Amniotic epithelial cell (primary cell): ENCODE measurements around the gene MTERF2.
A peak's percentile ranks its signal among the peaks of the same experiment; 100 is the strongest.

Experiments used
- DNase-seq: peaks from one replicate; pipeline ENCODE4 v3.0.0-alpha.2; 2010; ENCODE audit warnings: low read depth

The MTERF2 gene

DNA sequence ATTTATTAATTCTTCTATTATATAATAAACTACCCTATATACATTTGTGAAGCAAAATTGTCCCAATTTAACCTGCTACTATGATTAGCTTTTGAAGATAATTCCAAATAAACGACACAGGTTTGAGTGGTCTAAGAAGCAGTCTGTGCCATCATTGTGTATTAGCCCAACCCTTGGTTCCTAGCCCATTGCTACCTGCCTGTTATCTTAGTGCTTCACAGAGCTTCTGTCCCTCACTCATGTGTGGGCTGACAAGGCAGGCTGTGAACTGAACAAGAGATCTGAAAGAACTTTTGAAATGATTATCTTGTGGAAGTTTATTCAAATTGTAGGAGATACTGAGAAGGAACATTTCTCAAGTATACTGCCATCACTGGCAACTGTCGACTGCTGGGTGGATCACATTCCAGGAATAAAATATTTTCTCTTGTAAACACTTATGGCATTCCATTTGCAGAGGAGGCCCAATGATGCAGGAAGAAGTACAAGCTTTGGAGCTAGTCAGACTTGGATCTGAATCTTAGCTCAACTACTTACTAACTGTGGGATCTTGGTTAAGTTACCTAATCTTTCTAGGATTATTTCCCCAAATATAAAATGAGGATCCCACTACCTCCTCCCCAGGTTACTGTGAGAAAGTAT lies 7.8 kb upstream of the MTERF2 start:
- DNase-seq = peak; percentile 76

DNA sequence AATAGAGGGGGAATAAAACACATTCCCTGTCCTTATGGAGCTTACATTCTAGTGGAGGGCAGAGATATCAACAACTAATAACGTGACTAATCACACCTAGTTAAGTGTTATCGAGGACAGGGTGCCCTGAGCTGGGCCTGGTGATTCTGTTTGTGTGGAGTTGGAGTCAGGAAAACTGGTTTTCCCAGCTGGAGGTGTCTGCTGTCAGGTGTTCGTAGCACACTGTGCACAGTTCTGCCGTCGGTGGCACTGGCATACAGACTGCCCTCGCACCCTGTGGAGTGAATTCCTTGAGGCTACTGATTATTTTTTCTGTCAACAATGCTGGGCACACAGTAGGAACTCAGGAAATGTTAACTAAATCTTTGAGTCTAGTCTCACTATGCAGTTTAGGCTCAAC lies 900 bp upstream of the MTERF2 start:
- DNase-seq = no peak

DNA sequence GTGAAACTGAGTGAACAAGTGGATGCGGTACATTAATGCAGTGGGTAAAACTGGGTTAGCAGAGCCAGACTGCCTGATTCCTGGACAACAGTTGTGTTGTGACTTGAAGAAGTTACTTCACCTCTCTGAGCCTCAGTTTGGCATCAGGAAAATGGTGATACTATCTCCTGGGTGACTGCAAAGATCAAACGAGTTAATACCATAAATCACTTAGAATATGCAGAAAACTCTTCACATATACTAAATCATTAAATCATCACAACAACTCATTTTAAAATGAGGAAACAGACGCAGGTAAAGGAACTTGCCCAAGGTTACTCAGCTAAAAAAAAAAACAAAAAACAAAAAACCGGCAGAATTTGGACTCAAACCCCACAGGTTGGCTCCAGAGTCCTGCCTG lies 811 bp downstream of the MTERF2 start:
- DNase-seq = no peak

DNA sequence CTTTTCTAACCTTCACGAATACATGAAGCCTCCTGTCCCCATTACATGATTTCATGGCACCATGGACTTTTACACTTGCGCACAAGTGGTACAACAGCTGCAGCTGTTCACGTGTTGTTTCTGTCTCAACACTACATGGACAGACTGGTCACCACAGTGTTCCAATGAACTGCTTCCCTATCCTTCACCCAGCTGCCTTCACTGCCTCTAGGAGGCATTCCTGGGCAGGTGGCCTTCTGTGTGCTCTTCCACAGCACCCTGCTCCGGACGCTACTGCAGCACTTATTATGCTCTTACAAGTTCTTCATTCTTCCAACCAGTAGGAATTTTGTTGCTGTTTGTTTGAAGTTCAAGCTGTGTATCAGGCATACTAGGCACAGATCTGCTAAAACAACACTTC lies 1.5 kb downstream of the MTERF2 start:
- no peak for DNase-seq

DNA sequence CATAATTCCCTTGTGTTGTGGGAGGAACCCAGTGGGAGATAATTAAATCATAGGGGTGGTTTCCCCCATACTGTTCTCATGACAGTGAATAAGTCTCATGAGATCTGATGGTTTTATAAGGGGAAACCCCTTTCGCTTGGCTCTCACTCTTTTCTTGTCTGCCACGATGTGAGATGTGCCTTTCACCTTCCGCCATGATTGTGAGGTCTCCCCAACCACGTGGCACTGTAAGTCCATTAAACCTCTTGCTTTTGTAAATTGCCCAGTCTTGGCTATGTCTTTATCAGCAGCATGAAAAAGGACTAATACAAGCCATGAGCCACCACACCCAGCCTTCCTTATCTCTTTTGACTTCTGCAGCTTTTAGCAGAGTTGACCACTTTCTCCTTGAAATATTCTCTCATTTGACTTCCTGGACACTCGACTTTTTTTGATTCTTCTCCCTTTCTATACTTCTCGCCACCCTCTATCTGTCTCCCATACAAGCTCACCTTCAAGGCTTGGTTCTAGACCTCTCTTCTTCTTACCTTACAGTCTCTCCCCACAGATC lies 2.3 kb downstream of the MTERF2 start:
- no peak for DNase-seq

DNA sequence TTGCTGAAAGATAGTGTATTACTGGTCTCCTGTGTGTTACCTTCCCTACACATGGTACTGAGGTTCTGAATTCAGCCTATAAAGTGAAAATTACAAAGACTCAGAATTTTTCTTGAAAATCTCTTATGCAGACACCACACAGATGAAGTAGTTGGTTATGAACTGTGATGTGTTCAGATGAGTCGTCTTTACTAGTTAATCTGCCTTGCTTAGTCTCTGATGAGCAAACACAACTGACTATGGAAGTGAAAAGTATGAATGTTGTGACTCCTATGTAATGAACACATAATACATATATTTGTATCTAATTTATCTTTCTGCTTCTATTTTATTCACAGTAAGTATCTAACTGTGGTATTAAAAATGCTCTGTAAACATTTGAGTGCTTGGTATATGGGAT lies 4.7 kb downstream of the MTERF2 start:
- no peak for DNase-seq

DNA sequence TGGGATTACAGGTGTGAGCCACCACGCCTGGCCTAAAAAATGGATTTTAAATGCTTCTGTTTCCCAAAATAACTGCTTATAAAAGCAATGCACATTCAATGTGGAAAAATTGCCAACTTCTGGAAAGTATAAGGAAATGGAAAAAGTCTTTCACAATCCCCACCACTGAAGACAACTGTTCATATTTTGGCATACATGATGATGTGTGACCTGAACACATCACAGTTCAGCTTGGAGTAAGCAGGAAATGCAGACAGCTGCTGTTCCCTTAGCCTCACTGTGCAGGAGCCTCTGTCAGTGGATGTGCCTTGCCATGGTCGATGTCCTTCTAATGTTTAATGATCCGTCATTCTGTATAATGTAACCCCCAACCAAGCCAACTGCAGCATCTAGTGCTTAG lies 5.2 kb downstream of the MTERF2 start:
- DNase-seq = no peak

DNA sequence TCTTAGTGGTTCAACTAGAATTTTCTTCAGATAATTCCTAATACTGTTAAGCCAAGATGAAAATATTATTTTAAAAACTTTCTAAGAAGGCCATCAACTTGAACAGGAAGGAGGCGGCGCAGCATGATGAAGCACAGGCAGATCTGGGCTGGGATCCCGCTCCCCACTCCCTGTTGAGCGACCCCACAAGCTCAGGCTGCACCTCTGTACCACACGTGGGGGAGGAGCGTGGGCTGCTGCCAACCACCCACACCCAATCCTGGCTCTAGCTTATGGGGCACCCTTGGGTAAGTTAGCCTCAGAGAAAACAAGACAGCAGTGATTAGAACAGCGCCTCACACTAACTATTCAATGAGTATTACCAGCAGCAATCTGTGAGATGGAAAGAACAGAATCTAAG lies 6.0 kb downstream of the MTERF2 start:
- no peak for DNase-seq

DNA sequence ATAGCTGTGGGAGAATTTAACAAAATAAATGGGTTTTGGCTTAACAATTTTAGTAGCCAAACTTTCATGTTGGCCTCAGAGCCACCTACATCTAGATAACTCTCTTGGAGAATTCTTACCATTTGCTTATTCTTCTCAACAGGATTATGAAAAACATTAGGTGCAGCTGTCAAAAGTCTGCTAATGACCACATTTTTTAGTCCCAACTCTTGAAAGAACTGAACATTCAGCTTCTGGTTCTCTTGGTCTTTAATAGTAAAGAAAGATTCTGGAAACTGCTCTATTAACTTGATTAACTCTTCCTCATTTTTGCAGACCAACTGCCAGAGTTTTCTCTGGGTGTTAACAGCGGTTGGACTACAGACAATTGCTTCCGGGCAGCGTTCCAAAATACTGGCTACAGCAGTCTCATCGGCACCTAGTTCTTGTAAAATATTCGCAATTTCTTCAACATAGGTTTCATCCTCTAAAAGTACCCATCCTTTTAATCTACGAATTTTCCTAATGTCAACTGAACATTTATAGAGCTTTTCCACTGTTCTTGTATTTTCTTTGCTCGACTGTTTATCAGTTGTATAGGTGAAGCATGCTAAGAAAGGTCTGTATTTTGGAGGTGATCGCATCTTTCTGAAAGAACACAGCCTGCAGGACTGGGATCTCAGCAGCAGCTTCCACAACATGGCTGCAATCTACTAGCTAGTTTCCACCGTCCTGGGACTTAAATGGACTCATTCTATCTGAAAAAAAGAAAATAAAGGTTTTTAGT lies 8.7 kb downstream of the MTERF2 start:
- no peak for DNase-seq

DNA sequence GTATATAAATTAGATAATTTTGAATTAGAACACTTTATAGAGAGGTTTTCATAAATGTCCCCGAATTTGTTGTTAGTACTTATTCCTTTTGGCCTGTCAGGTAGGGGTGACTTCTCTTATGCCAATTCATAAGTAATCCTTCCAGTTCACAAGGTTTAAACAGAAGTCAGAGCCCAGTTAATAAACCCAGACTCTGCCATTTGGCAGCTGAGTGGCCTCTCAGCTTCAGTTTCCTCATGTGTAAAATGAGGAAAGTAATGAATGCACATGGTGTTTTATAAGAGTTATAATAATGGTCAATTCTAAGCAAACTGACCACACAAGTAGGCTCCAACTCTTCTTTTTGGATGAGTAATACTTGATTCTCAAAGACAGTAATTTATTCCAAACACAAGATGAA lies 10.3 kb downstream of the MTERF2 start:
- DNase-seq = no peak

DNA sequence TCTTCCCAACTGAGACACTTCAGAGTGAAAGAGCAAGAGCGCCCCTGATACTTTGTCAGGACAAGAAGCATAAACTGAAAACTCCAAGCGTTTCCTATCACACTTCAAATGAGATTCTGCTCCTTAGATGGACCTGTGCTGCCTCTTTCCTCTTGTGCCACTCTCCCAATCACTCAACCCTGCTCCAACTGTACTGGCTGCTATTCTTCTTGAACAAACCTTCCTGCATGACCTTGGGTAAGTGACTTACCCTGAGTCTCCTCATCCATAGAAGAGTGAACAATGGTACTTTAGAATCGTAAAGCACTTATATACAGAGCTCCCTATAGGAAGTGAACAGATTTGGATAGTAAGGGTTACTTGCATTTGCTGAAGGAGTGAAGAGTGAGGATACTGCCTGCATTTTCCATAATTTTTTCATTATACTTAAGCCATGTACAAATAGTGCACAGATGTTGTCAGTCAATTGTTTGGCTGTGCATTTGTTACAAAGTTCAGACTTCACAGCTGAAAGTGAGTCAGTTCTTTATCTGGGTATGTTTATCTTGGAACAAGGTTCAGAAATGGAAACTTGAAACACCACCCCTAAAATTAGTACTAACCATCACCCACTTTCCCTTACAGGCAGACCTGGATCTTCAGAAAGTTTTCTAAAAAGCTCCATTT lies 10.8 kb downstream of the MTERF2 start:
- DNase-seq = peak; percentile 60

DNA sequence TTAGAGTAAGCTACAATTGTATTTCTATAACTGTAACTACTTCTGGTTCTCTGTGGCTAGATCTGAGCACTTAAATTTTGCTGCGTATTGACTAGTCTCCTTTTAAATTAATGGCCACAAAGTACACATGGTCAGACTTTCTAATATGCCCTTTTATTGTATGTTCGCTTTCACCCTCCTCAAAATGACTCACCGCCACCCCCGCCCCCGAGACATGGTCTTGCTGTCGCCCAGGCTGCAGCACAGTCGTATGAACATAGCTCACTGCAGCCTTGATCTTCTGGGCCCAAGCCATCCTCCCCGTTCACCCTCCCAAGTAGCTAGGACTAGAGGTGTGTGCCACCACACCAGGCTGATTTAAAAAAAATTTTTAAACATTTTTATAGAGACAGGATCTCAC lies 11.8 kb downstream of the MTERF2 start:
- DNase-seq = no peak

DNA sequence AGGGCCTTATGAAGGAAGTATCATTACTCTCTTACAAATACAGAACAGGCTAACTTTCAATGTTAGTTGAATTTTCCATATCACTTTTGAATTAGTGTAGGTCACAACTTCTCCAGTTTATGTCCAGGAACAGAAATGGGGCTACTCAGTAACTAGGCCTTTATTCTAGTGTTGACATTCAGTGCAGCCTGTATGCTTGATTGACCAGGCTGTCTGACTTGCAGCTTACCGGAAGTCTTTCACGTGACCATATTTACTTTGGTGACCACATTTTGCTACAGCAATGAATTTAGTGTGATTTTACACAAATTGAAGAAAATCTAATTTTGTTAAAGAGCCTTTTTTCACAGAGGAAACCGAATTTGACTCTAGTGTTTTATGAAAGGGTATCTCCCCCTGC lies 12.4 kb downstream of the MTERF2 start:
- DNase-seq = no peak

DNA sequence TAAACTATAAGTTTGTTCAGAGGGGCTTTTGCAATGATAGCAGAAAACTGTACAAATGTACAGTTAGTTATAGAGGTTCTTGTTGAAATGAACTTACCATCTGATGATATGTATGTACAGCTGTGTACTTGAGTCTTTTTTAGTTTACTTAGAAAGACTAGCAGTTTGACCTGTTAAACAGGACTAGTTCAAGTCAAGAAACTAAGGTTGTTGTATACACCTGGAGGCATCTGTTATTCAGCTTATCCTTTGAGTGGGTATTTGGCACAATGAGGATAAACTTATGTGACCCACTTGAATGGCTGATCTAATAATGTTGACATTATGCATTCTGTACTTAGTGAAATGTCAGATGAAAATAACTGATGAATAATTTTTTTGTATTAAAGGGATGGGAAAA lies 13.4 kb downstream of the MTERF2 start:
- DNase-seq = no peak

DNA sequence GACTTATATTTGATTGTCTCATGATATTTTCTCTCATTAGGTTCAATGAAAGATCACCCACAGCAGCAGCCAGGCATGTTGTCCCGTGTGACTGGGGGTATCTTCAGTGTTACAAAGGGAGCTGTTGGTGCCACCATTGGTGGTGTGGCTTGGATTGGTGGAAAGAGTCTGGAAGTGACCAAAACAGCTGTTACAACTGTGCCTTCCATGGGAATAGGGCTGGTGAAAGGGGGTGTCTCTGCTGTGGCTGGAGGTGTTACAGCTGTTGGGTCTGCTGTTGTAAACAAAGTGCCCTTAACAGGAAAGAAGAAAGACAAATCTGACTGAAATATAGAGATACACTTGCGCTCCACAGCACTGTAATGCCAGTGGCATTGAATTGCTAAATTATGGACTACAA lies 15.9 kb downstream of the MTERF2 start:
- no peak for DNase-seq

DNA sequence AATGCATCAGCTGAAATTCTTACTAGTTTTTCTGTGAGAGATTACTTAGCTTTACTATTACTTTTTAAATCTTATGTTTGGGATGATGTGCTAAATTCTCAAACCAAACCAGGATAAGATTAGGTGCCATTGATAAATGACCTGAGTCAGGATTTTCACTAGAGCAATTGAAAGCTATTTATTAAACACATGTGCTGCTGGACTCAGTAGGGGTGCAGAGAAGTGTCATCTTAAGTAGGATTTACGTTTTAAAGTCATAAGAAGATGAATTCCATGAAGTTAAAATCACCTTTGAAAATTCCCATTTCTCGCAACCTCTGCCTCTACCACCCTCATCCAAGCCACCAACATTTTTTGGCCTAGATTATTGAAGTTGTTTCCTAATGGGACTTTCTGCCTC lies 22.4 kb downstream of the MTERF2 start:
- no peak for DNase-seq

DNA sequence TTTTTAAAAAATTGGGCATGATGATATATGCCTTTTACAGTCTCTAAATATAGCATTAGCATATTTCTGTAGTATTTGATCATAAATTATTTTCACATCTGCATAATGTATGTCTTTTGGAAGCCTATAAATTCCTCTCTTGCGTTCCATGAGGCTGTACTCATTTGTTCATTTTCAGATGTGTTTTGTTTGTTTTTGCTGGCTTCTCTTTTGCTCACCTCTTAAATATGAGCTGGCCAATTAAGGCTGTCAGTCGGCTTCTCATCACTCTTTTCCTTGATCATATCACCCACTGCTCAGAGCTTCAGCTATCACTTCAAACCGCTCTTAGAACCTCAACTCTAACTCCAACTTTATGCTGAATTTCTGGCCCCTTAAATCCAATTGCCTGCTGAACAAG lies 24.7 kb downstream of the MTERF2 start:
- no peak for DNase-seq

DNA sequence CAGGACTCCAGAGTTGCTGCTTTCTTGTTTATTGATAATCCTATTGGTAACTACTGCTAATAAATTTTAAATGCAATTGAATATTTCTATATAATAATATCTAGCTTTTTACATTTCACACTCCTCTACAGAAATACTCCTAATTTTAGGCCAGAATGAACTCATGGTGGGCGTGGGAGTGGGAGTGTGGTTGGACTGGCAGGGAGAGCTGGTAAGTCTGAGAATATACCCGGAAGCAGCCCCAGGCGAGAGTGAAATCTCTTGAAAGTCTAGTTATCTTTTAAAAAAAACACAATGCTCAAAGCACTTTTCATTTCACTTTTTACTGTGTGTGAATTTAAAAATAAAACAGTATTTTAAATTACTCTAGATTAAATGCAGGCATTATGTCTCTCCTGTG lies 26.5 kb downstream of the MTERF2 start:
- peak; percentile 34 for DNase-seq

DNA sequence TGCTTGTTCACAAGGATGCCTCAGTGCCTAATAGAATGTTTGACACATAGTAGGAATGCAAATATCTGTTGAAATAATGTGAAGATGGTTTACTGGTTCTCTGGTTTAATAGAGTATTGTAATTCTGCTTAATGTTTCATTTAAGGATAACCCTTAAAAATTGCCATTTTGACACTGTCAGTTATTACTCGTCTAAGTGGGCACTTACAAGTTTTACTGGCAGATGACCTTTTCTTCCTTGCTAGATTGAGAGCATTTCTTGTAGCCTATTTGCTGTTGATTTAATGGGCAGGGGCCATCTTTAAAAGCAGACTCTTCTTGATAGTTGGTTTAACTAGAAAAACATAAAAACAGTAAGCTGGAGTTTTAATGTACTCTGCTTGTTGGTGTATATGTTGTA lies 29.4 kb downstream of the MTERF2 start:
- DNase-seq = no peak

DNA sequence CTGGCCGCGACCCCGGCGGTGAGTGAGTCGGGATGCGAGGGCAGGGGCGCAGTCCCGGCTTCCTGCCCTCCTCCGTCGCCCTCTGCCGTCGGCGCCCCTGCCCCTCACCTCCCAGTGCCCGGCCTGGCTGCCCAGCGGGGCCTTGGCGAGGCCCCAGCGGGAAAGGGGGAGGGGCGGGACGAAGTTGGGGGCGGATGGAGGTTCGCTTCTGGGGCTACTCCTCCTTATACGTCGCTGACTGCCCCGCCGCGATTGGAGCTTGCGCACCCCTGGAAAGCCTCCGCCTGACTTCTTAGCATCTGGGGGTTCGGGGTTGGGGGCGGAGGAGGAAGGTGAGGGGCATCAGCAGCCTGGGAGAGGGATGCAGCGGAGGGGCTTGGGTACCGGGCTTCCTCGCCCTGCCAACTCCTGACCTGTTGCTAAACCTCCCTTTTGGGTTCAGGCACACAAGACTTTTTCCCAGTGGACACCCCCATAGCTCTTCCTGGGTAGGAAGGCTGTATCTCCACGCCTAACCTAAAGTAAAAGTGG lies 30.8 kb downstream of the MTERF2 start:
- peak; percentile 70 for DNase-seq

DNA sequence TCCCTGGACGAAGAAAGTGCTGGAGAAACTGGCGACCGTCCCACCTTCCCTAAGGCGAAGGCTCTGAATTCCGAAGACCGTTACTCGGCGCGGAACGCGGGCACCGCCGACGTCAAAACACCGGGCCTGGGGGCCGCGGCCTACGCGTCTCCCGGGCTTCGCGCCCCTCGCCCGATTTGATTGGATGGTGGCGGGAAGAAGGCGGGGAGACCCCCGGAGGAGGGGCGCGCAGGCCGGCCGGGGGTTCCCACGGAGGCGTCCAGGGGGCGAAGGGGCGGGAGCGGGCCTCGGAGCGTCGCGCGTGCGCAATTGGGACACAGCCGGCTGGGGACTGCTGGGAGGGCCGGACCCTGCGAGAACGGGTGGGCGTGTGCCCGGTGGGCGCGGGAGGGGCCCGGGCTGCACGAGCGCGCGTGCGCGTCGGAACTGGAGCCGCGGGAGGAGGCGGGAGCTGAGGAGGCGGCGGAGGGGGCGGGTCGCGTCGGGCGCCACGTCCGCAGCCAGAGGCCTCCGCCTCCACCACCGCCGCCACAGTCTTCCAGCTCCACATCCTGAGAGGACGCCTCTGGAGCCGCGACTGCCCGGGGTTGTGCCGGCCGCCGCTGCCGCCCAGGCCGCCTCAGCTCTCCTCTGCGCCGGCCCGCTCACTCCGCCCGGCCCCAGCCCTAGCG lies 31.4 kb downstream of the MTERF2 start, which contains the start of gene TMEM263:
Gene TMEM263, plus strand, starts transcription at position 531 of the 671 bp plus-strand sequence. CDS start 11,210 bp downstream, outside the sequence.
- DNase-seq = peak; percentile 91
